Ishikawa (cell line): ENCODE measurements around the gene ASRGL1.

Experiments used
- CEBPB ChIP-seq: IDR thresholded peaks from 2 replicates; pipeline ENCODE4 v1.6.1; 2012
- CREB1 ChIP-seq: IDR thresholded peaks from 2 replicates; pipeline ENCODE4 v1.6.1; 2012; ENCODE audit warnings: low read depth
- EGR1 ChIP-seq: IDR thresholded peaks from 2 replicates; pipeline ENCODE4 v1.6.1; 2012
- EP300 ChIP-seq: IDR thresholded peaks from 2 replicates; pipeline ENCODE4 v1.6.1; 2012; ENCODE audit warnings: borderline replicate concordance
- FOXM1 ChIP-seq: IDR thresholded peaks from 2 replicates; pipeline ENCODE4 v1.6.1; 2012; ENCODE audit warnings: low read depth, borderline replicate concordance
- MAX ChIP-seq: IDR thresholded peaks from 2 replicates; pipeline ENCODE4 v1.6.1; 2012
- NFIC ChIP-seq: IDR thresholded peaks from 2 replicates; pipeline ENCODE4 v1.6.1; 2012
- RAD21 ChIP-seq: IDR thresholded peaks from 2 replicates; pipeline ENCODE4 v1.6.1; 2012; ENCODE audit warnings: low read depth
- REST ChIP-seq: IDR thresholded peaks from 2 replicates; pipeline ENCODE4 v1.6.1; 2012; ENCODE audit warnings: low read depth, mild to moderate bottlenecking
- TAF1 ChIP-seq: IDR thresholded peaks from 2 replicates; pipeline ENCODE4 v1.6.1; 2012; ENCODE audit warnings: low read depth, mild to moderate bottlenecking
- TCF12 ChIP-seq: IDR thresholded peaks from 2 replicates; pipeline ENCODE4 v1.6.1; 2012; ENCODE audit warnings: low read depth
- TEAD4 ChIP-seq: IDR thresholded peaks from 2 replicates; pipeline ENCODE4 v1.6.1; 2012
- YY1 ChIP-seq: IDR thresholded peaks from 2 replicates; pipeline ENCODE4 v1.6.1; 2012; ENCODE audit warnings: low read depth
- ZBTB7A ChIP-seq: IDR thresholded peaks from 2 replicates; pipeline ENCODE4 v1.6.1; 2012; ENCODE audit warnings: low read depth
- TF ChIP-seq, protein P1 (sequence below): IDR thresholded peaks from 2 replicates; pipeline ENCODE4 v1.6.1; 2012

ASRGL1 gene

DNA sequence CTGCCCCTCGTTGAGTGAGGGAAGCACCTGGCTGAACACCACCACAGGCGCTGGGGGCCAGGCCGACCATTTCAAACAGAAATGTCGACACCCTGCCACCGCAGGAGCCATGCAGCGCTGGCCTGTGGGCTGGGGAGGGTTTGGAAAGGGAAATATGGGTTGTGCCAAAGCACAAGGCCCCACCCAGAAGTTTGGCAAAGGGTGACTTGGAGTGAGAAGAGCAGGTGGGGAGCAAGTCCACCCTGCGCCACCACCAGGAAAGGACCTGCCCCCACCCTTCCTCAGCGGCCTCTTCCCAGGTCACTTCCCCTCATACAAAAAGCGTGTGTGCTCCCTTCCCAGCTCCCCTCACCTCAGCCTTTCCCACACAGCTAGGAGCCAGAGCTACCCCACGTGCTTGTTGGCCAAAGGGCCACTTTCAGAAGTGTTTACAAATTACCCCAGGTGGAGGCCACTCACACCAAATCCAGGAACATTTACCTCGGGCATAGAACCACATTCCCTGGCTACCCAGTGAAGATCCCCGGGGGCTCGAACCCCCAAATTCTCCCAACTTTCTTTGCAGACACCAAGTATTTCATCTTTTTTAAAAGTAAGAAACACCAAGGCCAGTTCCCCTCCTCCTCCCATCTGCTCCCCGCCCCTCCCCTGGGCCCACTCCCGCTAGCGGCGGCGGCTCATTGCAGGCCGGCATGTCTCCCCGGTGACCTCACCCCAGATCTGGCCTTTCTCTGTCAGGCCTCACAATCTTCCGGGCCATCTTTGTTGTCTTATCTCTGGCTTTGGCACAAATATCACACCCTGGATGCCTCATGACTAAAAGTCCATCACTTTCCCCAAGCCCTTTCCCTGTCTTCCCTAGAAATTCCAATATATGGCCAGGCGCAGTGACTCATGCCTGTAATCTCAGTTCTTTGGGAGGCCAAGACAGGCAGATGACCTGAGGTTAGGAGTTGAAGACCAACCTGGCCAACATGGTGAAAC is 61.1 kb downstream of the ASRGL1 start:
- no peak for TF ChIP-seq CREB1
- no peak for TF ChIP-seq EP300
- no peak for TF ChIP-seq NFIC
- TF ChIP-seq RAD21: no peak
- no peak for TF ChIP-seq YY1
- no peak for TF ChIP-seq FOXM1

DNA sequence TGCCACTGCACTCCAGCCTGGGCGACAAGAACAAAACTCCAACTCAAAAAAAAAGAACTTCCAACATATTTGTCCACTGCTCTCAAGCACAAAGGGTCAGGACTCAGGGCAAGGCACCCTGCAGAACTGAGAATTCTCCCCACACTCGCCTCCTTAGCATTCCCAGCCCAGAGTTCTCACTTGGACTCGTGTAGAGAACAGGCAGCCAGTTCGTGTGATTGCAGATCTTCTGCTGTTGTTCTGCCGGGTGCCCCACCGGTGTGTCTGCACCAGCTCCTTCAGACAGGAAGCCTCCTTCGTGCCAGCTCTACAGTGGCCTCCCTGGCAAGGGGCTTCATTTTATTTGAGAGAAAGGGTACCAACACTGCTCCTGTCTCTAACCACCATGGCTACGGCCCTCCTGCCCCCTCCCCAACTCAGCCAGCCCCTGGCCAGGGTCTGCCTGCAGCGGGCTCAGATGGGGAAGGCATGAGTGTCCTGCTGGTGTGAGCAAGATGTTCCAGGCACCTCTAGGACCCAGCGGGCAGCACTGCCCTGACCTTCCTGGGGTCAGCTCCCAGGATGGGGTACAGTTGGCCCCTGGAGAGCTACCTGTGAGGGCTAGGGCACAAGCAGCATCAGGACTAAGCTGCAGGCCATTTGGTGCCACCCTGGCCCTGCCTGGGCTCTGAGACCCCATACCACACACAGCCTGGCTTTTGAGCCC is 62.1 kb downstream of the ASRGL1 start:
- TF ChIP-seq FOXM1: no peak
- TF ChIP-seq NFIC: no peak
- no peak for TF ChIP-seq EGR1
- no peak for TF ChIP-seq RAD21
- TF ChIP-seq YY1: no peak
- TF ChIP-seq, protein P1, sequence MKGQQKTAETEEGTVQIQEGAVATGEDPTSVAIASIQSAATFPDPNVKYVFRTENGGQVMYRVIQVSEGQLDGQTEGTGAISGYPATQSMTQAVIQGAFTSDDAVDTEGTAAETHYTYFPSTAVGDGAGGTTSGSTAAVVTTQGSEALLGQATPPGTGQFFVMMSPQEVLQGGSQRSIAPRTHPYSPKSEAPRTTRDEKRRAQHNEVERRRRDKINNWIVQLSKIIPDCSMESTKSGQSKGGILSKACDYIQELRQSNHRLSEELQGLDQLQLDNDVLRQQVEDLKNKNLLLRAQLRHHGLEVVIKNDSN: no peak
- no peak for TF ChIP-seq EP300
- no peak for TF ChIP-seq ZBTB7A
- no peak for TF ChIP-seq TAF1
- TF ChIP-seq TCF12: no peak
- no peak for TF ChIP-seq MAX
- no peak for TF ChIP-seq TEAD4
- no peak for TF ChIP-seq REST

DNA sequence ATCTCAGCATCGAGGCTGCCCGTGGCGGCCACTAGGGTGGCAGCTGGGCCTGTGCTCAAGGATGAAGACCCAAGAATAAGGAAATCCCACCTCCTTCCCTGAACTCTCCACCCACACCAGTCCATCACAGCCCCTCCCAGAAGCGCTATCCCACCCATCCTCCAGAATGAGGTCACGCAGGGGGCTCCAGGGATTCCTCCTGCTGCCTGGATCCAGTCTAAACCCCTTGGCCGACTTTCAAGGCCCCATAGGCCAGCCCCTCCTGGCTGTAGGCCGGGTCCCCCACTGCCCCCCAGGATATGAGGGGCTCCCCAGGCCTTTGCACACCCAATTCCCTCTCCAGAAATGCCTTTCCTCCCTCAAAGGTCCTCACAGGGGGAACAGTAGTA is 62.6 kb downstream of the ASRGL1 start:
- TF ChIP-seq NFIC: no peak
- no peak for TF ChIP-seq TAF1
- TF ChIP-seq CEBPB: no peak

- TF ChIP-seq FOXM1: no peak
- TF ChIP-seq CEBPB: no peak
- TF ChIP-seq REST: no peak
- TF ChIP-seq TCF12: no peak
- no peak for TF ChIP-seq MAX
- TF ChIP-seq, protein P1: no peak
- no peak for TF ChIP-seq TAF1
- no peak for TF ChIP-seq ZBTB7A
- no peak for TF ChIP-seq NFIC
- TF ChIP-seq EP300: no peak
- TF ChIP-seq TEAD4: no peak
- TF ChIP-seq YY1: no peak
- TF ChIP-seq EGR1: no peak
These were observed 63.0 kb downstream of the ASRGL1 start for GRCh38 chr11:62400281-62400680.

GRCh38 chr11:62400760-62401159 is 63.5 kb downstream of the ASRGL1 start:
- no peak for TF ChIP-seq MAX
- peak; percentile 69 for TF ChIP-seq TCF12
- TF ChIP-seq NFIC: peak; percentile 69
- peak; percentile 62; the same call in 1 of the 2 replicates for TF ChIP-seq EP300
